Neural cell (in vitro differentiated cells): Measurements from ENCODE around the gene MAGI2. TPM values are rescaled to one million over a fixed set of nuclear protein-coding genes. Genes with fewer than 3 reads are reported as not detected.

Experiments
- H2AFZ ChIP-seq: fragments of 200-600, 300-800 bp; sonication (generic), shearing (Covaris generic); 2 replicates; pipeline ENCODE4 v1.6.0; 2014; ENCODE audit warnings: low read depth, mild to moderate bottlenecking, antibody characterized with exemption, low read length, moderate library complexity
- H3F3A ChIP-seq: fragments of 200-600 bp; shearing (Covaris generic); 2 replicates; pipeline ENCODE4 v1.6.1; 2016; ENCODE audit warnings: mild to moderate bottlenecking, moderate library complexity, mixed read lengths, antibody characterized with exemption, low read length; ENCODE audit not compliant: insufficient read depth, poor library complexity, severe bottlenecking
- H3K27ac ChIP-seq: fragments of 200-600, 300-800 bp; sonication (generic), shearing (Covaris generic); 2 replicates; pipeline ENCODE4 v1.5.1; 2014; ENCODE audit warnings: mild to moderate bottlenecking, low read length, moderate library complexity
- H3K27me3 ChIP-seq: fragments of 300-800, 200-600 bp; sonication (generic), shearing (Covaris generic); 2 replicates; pipeline ENCODE4 v1.6.0; 2014; ENCODE audit warnings: mild to moderate bottlenecking, low read depth, low read length, moderate library complexity; ENCODE audit not compliant: insufficient read depth
- H3K36me3 ChIP-seq: fragments of 300-800, 200-600 bp; sonication (generic), shearing (Covaris generic); 2 replicates; pipeline ENCODE4 v1.5.1; 2014; ENCODE audit warnings: mild to moderate bottlenecking, antibody characterized with exemption, low read length, moderate library complexity; ENCODE audit not compliant: insufficient read depth
- H3K4me2 ChIP-seq: fragments of 300-800, 200-600 bp; sonication (generic), shearing (Covaris generic); 2 replicates; pipeline ENCODE4 v1.6.0; 2014; ENCODE audit warnings: mild to moderate bottlenecking, low read length
- H3K4me3 ChIP-seq: fragments of 300-800, 200-600 bp; sonication (generic), shearing (Covaris generic); 2 replicates; pipeline ENCODE4 v1.5.1; 2014; ENCODE audit warnings: mild to moderate bottlenecking, low read length, moderate library complexity
- H3K79me2 ChIP-seq: fragments of 200-600 bp; shearing (Covaris generic); replicated peaks from 2 replicates; pipeline ENCODE4 v1.6.0; 2014; ENCODE audit warnings: mild to moderate bottlenecking, low read length, moderate library complexity; ENCODE audit not compliant: insufficient read depth
- H3K9ac ChIP-seq: fragments of 300-800, 200-600 bp; sonication (generic), shearing (Covaris generic); 2 replicates; pipeline ENCODE4 v1.6.1; 2016; ENCODE audit warnings: mild to moderate bottlenecking, low read length, mixed read lengths
- H3K9me2 ChIP-seq: fragments of 200-600 bp; shearing (Covaris generic); 2 replicates; pipeline ENCODE4 v1.6.1; 2016; ENCODE audit warnings: mild to moderate bottlenecking, low read length, mixed read lengths; ENCODE audit not compliant: insufficient read depth
- H3K9me3 ChIP-seq: fragments of 200-600, 300-800 bp; sonication (generic), shearing (Covaris generic); 2 replicates; pipeline ENCODE4 v1.6.1; 2016; ENCODE audit warnings: mild to moderate bottlenecking, mixed run types, low read length, moderate library complexity, mixed read lengths
- H4K20me1 ChIP-seq: fragments of 200-600 bp; shearing (Covaris generic); 2 replicates; pipeline ENCODE4 v1.6.1; 2016; ENCODE audit warnings: mild to moderate bottlenecking, mixed run types; ENCODE audit not compliant: insufficient read depth
- CTCF ChIP-seq: fragments of 450-650 bp; IDR thresholded peaks from 2 replicates; pipeline ENCODE4 v1.5.1; 2014; ENCODE audit warnings: antibody characterized with exemption, mild to moderate bottlenecking, moderate library complexity; ENCODE audit not compliant: poor library complexity, severe bottlenecking
- EP300 ChIP-seq: fragments of 450-650 bp; conservative IDR thresholded peaks from 2 replicates; pipeline ENCODE4 v1.6.1; 2014; ENCODE audit warnings: antibody characterized with exemption, mild to moderate bottlenecking, moderate library complexity; ENCODE audit not compliant: poor library complexity, severe bottlenecking
- EZH2 ChIP-seq: fragments of 200-600, 300-800 bp; shearing (Covaris generic), sonication (generic); IDR thresholded peaks from 2 replicates; pipeline ENCODE4 v1.6.1; 2014; ENCODE audit warnings: antibody characterized with exemption, low read length, borderline replicate concordance, mild to moderate bottlenecking; ENCODE audit not compliant: insufficient read depth, poor library complexity, severe bottlenecking
- MXI1 ChIP-seq: fragments of 450-650 bp; conservative IDR thresholded peaks from 2 replicates; pipeline ENCODE4 v1.6.1; 2014; ENCODE audit warnings: antibody characterized with exemption, mild to moderate bottlenecking; ENCODE audit not compliant: poor library complexity, severe bottlenecking
- POLR2AphosphoS5 ChIP-seq: IDR thresholded peaks from 2 replicates; pipeline ENCODE4 v1.6.1; 2012
- RAD21 ChIP-seq: fragments of 450-650 bp; conservative IDR thresholded peaks from 2 replicates; pipeline ENCODE4 v1.6.1; 2014; ENCODE audit warnings: antibody characterized with exemption, mild to moderate bottlenecking, moderate library complexity
- SMC3 ChIP-seq: fragments of 450-650 bp; conservative IDR thresholded peaks from 2 replicates; pipeline ENCODE4 v1.6.1; 2014; ENCODE audit warnings: antibody characterized with exemption, mild to moderate bottlenecking, moderate library complexity; ENCODE audit not compliant: poor library complexity
- TAF1 ChIP-seq: IDR thresholded peaks from 2 replicates; pipeline ENCODE4 v1.6.1; 2012; ENCODE audit warnings: low read depth
- polyA plus RNA-seq: library from polyadenylated mRNA; depleted of rRNA; stranded (reverse); fragments of >200 nt; gene quantifications from 2 replicates; pipeline ENCODE4 v1.2.3, GENCODE V29; 2014
- TF ChIP-seq, protein P1 (sequence below): IDR thresholded peaks from 2 replicates; pipeline ENCODE4 v1.6.1; 2012; ENCODE audit warnings: borderline replicate concordance

Gene MAGI2
- polyA plus RNA-seq, 1 donor from 2014 or later = 19.3 TPM

DNA sequence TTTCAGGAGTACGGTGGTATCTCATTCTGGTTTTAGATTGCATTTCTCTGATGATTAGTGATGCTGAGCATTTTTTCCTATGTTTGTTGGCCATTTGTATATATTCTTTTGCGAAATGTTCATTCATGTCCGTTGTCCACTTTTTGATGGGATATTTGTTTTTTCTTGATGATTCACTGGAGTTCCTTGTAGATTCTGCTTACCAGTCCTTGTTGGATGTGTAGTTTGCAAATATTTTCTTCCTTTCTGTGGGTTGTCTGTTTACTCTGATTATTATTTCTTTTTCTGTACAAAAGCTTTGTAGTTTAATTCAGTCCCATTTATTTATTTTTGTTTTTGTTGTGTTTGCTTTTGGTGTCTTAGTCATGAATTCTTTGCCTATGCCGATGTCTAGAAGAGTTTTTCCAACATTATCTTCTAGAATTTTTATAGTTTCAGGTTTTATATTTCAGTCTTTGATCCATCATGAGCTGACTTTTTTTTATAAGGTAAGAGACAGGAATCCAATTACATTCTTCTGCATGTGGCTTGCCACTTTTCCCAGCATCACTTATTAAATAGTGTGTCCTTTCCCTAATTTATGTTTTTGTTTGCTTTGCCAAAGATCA is 320.5 kb downstream of the MAGI2 start:
- Histone ChIP-seq H3K27me3 (no peaks in the 10 kb centered on the region), H3K4me3 (no peak overlapping the region), H3K79me2 (no peaks in the 10 kb centered on the region), H3K9ac (no peak overlapping the region), H3F3A (no peaks in the 10 kb centered on the region), H4K20me1 (no peaks in the 10 kb centered on the region), H2AFZ (no peak overlapping the region), H3K9me2 (no peaks in the 10 kb centered on the region), H3K27ac (no peak overlapping the region), H3K36me3 (no peaks in the 10 kb centered on the region), H3K4me2 (no peak overlapping the region), H3K9me3 (no peaks in the 10 kb centered on the region)
- TF ChIP-seq TAF1 (no peak), EZH2 (no peak), MXI1 (no peak), POLR2AphosphoS5 (no peak), EP300 (no peak), SMC3 (no peak)
- TF ChIP-seq, protein P1, sequence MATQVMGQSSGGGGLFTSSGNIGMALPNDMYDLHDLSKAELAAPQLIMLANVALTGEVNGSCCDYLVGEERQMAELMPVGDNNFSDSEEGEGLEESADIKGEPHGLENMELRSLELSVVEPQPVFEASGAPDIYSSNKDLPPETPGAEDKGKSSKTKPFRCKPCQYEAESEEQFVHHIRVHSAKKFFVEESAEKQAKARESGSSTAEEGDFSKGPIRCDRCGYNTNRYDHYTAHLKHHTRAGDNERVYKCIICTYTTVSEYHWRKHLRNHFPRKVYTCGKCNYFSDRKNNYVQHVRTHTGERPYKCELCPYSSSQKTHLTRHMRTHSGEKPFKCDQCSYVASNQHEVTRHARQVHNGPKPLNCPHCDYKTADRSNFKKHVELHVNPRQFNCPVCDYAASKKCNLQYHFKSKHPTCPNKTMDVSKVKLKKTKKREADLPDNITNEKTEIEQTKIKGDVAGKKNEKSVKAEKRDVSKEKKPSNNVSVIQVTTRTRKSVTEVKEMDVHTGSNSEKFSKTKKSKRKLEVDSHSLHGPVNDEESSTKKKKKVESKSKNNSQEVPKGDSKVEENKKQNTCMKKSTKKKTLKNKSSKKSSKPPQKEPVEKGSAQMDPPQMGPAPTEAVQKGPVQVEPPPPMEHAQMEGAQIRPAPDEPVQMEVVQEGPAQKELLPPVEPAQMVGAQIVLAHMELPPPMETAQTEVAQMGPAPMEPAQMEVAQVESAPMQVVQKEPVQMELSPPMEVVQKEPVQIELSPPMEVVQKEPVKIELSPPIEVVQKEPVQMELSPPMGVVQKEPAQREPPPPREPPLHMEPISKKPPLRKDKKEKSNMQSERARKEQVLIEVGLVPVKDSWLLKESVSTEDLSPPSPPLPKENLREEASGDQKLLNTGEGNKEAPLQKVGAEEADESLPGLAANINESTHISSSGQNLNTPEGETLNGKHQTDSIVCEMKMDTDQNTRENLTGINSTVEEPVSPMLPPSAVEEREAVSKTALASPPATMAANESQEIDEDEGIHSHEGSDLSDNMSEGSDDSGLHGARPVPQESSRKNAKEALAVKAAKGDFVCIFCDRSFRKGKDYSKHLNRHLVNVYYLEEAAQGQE = no peak

DNA sequence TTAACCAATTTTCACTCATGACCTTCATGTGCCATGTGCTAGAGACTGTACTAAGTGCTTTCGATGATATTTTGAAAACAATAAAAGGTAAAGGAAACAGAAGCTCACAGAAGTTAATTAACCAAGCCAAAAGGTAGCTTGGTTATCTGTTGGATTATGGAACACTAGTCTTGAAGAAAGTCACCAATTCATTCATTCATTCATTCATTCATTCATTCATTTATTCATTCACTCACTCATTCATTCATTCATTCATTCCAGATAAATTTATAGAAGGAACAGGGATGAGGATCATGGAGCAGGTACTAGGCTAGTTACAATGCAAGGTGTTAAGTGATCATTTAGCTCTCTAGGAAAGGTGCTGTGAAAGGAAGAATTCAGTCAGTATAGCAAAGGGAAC is 322.8 kb downstream of the MAGI2 start:
- TF ChIP-seq RAD21 (no peak), SMC3 (no peak), EP300 (no peak), TAF1 (no peak), EZH2 (no peak), POLR2AphosphoS5 (no peak), CTCF (no peak), MXI1 (no peak)
- TF ChIP-seq, protein P1 = no peak
- H3K4me3 ChIP-seq = no peak overlapping the region
- H3K9ac ChIP-seq = no peak overlapping the region
- no peaks in the 10 kb centered on the region for H3F3A ChIP-seq
- H3K27me3 ChIP-seq = no peaks in the 10 kb centered on the region
- H3K36me3 ChIP-seq = no peaks in the 10 kb centered on the region
- H3K9me2 ChIP-seq = no peaks in the 10 kb centered on the region
- H3K9me3 ChIP-seq = no peaks in the 10 kb centered on the region
- no peak overlapping the region for H3K27ac ChIP-seq
- H4K20me1 ChIP-seq = no peaks in the 10 kb centered on the region
- H3K79me2 ChIP-seq = no peaks in the 10 kb centered on the region
- H3K4me2 ChIP-seq = no peak overlapping the region
- H2AFZ ChIP-seq = no peak overlapping the region
